Lung (tissue), 12 donors: ENCODE results near the gene ABHD5. TPM values are rescaled to one million over a fixed set of nuclear protein-coding genes. Genes with fewer than 3 reads are reported as not detected.

ENCODE experiments used
- ATAC-seq: fragments of 200-7000 bp; cut with Tn5 transposase; one replicate; pipeline ENCODE4 v1.9.1; 2020; ENCODE audit warnings: moderate number of reproducible peaks; ENCODE audit not compliant: insufficient read depth, low FRiP score
- DNase-seq, 3 donors: peaks; one replicate each; pipeline ENCODE4 v3.0.0-alpha.2; 2013 to 2017
- H3K27ac ChIP-seq, 2 donors: one replicate each; pipeline ENCODE4 v1.5.1; 2013; ENCODE audit warnings: mild to moderate bottlenecking in 2 of 2, moderate library complexity in 2 of 2, control low read depth in 1 of 2, inconsistent platforms in 1 of 2, low read depth in 1 of 2, low read length in 1 of 2
- H3K27me3 ChIP-seq, 3 donors: one replicate each; pipeline ENCODE4 v1.5.1; 2013; ENCODE audit warnings: low read length in 2 of 3; ENCODE audit not compliant: control insufficient read depth in 3 of 3, insufficient read depth in 3 of 3
- H3K36me3 ChIP-seq, 4 donors: one replicate each; pipeline ENCODE4 v1.5.1; 2013; ENCODE audit warnings: low read length in 4 of 4, mild to moderate bottlenecking in 1 of 4, moderate library complexity in 1 of 4; ENCODE audit not compliant: control insufficient read depth in 4 of 4, insufficient read depth in 4 of 4
- H3K4me1 ChIP-seq, 5 donors: one replicate each; pipeline ENCODE4 v1.5.1; 2013; ENCODE audit warnings: low read length in 5 of 5, mild to moderate bottlenecking in 2 of 5, moderate library complexity in 1 of 5; ENCODE audit not compliant: control insufficient read depth in 5 of 5, insufficient read depth in 5 of 5
- H3K4me3 ChIP-seq: one replicate; pipeline ENCODE4 v1.5.1; 2013; ENCODE audit warnings: mild to moderate bottlenecking, control low read depth, moderate library complexity
- H3K9ac ChIP-seq, 2 donors: one replicate each; pipeline ENCODE4 v1.5.1; 2013; ENCODE audit warnings: low read length in 2 of 2, control low read depth in 1 of 2; ENCODE audit not compliant: insufficient read depth in 1 of 2
- H3K9me3 ChIP-seq, 4 donors: one replicate each; pipeline ENCODE4 v1.5.1; 2013; ENCODE audit warnings: low read length in 3 of 4, mild to moderate bottlenecking in 1 of 4, moderate library complexity in 1 of 4; ENCODE audit not compliant: control insufficient read depth in 4 of 4, insufficient read depth in 3 of 4
- WGBS, 2 donors: extraction: QIAGEN DNeasy Blood & Tissue Kit; methylation state at CpG; one replicate each; pipeline ENCODE4 v1.1.7; 2013; 5-methylcytosine and 5-hydroxymethylcytosine counted together
- polyA plus RNA-seq, 2 donors: library from polyadenylated mRNA; stranded (reverse); fragments of 200-250 nt; gene quantifications; one replicate each; pipeline ENCODE4 v1.2.1, GENCODE V29; 2013
- total RNA-seq, 2 donors: library from RNA; depleted of rRNA in 1 of 2; stranded (reverse); fragments of >200 nt in 1 of 2; gene quantifications; one replicate each; pipeline ENCODE4 v1.2.1, GENCODE V29; 2014 to 2021
- TF ChIP-seq, protein P1 (sequence below): IDR thresholded peaks from 2 replicates; pipeline ENCODE4 v1.5.1; 2012; ENCODE audit warnings: mild to moderate bottlenecking; ENCODE audit errors: control extremely low read depth, extremely low read depth
- donor health status: control.
- donor health status: control.
- donor health status: Bipolar disorder and iron deficiency.
- donor health status: healthy.
- donor health status: DM: yes; HTN: yes; CAD: no.

ABHD5 gene
- total and polyA plus RNA-seq, 4 donors: 18.3 to 31.4 (median 30.9) TPM

DNA sequence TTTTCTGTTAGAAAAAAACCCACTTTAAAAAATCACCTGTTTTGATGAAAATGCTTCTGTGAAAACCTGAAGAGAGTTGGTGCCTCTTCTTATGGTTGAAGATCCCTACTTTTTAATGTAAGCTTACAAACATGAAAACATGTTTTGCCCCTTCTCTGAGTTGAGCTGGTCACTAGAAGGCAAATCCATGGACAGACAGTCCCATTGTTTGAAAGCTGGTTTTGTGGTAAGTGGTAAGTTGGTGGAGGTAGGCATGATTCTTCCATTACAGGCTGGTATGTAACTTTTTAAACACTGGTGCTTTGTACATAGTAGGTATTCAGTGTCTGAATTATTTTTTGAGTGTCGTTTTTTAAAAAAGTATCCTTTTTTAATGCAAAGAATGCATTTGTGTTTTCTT is 6.1 kb downstream of the ABHD5 start:
- Histone ChIP-seq H3K27me3 (no peaks in the 10 kb centered on the region), H3K4me1 (peaks cover 0 to 23% (median 4%) of the 10 kb centered on the region in 5 donors), H3K4me3 (no peak overlapping the region), H3K36me3 (peaks cover 0 to 2% (median under 1%) of the 10 kb centered on the region in 4 donors), H3K9ac (no peak overlapping the region), H3K27ac (no peak overlapping the region), H3K9me3 (no peaks in the 10 kb centered on the region)
- DNase-seq (no peak), ATAC-seq (no peak)
- TF ChIP-seq, protein P1, sequence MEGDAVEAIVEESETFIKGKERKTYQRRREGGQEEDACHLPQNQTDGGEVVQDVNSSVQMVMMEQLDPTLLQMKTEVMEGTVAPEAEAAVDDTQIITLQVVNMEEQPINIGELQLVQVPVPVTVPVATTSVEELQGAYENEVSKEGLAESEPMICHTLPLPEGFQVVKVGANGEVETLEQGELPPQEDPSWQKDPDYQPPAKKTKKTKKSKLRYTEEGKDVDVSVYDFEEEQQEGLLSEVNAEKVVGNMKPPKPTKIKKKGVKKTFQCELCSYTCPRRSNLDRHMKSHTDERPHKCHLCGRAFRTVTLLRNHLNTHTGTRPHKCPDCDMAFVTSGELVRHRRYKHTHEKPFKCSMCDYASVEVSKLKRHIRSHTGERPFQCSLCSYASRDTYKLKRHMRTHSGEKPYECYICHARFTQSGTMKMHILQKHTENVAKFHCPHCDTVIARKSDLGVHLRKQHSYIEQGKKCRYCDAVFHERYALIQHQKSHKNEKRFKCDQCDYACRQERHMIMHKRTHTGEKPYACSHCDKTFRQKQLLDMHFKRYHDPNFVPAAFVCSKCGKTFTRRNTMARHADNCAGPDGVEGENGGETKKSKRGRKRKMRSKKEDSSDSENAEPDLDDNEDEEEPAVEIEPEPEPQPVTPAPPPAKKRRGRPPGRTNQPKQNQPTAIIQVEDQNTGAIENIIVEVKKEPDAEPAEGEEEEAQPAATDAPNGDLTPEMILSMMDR: no peak
- 85 to 93% methylated on average over 1 of the region's 1 CpG for WGBS, 2 donors

DNA sequence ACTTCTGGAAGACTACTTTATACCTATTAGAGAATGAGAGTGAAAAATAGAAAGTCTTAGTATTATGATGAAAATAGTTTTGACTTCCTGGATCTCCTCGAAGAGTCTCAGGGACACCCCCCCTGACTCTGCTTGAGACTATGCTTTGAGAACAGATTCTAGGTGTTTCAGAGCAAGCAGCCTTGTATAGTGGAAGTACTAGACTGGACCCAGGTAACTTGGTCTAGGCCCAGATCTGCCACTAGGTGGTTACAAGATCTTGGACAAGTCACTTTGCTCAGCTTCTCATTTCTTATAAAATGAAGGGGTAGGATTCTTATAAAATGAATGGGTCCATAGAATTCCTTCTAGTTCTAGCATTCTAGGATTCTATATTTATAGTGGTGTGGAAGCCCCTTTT is 9.1 kb downstream of the ABHD5 start:
- Histone ChIP-seq H3K4me1 (peaks cover 0 to 9% (median 2%) of the 10 kb centered on the region in 5 donors), H3K36me3 (peaks cover 0 to 5% (median 2%) of the 10 kb centered on the region in 4 donors), H3K4me3 (no peak overlapping the region), H3K9me3 (no peaks in the 10 kb centered on the region), H3K27me3 (no peaks in the 10 kb centered on the region), H3K9ac (no peak overlapping the region), H3K27ac (no peak overlapping the region)
- ATAC-seq (no peak), DNase-seq (no peak)
- 88 to 89% methylated on average over 1 of the region's 1 CpG for WGBS, 2 donors
- TF ChIP-seq, protein P1: no peak

DNA sequence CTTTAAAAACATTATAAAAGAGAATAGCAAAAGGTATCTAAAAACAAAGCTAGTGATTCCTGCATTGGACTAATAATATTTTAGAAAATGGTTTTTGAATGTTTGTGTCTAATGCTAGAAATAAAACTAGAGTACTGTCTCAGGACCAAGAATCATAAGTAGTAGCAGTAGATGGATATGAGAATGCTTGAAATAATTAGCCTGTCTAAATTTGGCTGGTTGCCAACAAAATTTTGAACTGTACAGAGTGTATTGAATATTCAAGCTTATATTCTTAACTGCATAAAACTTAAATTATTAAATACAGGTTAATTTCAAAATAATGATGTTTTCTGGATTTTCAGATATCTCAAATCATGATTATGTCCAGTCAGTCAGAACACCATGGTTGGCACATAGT is 14.0 kb downstream of the ABHD5 start:
- H3K9ac ChIP-seq: no peak overlapping the region
- peaks cover 0 to 3% (median 0%) of the 10 kb centered on the region in 5 donors for H3K4me1 ChIP-seq
- no peak overlapping the region for H3K4me3 ChIP-seq
- peaks cover 0 to 6% (median 2%) of the 10 kb centered on the region in 4 donors for H3K36me3 ChIP-seq
- ATAC-seq: no peak
- no peaks in the 10 kb centered on the region for H3K27me3 ChIP-seq
- TF ChIP-seq, protein P1: no peak
- no peaks in the 10 kb centered on the region for H3K9me3 ChIP-seq
- H3K27ac ChIP-seq: no peak overlapping the region
- DNase-seq: peak in 2 of 3 donors; percentile 25 to 35

DNA sequence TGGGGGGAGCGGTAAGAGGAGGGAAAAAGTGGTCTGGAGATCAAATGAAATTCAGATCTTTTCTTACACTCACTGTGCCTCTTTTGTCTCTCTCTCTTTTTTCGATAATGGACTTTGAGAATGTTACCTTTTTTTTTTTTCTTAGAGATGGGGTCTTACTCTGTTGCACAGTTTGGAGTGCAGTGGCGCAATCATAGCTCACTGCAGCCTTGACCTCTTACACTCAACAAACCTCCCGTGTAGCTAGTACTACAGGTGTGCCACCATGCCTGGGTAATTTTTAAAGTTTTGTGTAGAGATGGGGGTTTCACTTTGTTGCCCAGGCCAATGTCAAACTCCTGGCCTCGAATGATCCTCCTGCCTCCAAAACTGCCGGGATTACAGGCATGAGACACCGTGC is 15.6 kb downstream of the ABHD5 start:
- H3K4me3 ChIP-seq: no peak overlapping the region
- WGBS, 2 donors: 92 to 96% methylated on average over 7 of the region's 7 CpGs
- H3K4me1 ChIP-seq: peaks cover 0 to 3% (median 0%) of the 10 kb centered on the region in 5 donors
- no peak overlapping the region for H3K9ac ChIP-seq
- TF ChIP-seq, protein P1: no peak
- H3K27me3 ChIP-seq: no peaks in the 10 kb centered on the region
- H3K9me3 ChIP-seq: no peaks in the 10 kb centered on the region
- ATAC-seq (no peak), DNase-seq (no peak)
- peaks cover 0 to 6% (median 1%) of the 10 kb centered on the region in 4 donors for H3K36me3 ChIP-seq
- no peak overlapping the region for H3K27ac ChIP-seq
